ENCODE results near the gene RPS6KA6. TPM values are rescaled to one million over a fixed set of nuclear protein-coding genes. Genes with fewer than 3 reads are reported as not detected.

Gene RPS6KA6
- total and polyA plus RNA-seq, 2 experiments from 2014 or later: 3.6 to 14.0 TPM

DNA sequence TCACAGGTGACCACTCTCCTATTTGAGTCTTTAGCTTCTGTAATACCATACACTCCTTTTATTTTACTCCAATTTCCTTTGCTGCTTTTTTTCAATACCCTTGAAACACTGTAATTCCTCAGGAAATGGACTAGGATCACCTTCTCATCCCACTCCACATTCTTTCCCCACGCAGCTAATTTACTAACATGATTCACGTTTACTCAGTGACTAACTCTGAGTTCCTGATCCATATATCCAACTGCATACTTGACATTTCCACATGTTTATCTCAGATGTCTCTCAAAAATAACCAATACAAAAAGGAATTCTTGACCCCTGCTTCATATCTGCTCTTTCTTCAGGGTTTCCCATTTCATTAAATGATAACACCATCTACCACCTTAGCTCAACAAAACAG is 19.9 kb downstream of the RPS6KA6 start:
- Mint-ChIP-seq H3K4me1 (peaks cover 9% of the 10 kb centered on the region), H3K9me3 (no peaks in the 10 kb centered on the region), H3K36me3 (ENCODE audit: low read depth) (no peaks in the 10 kb centered on the region; the same call in 2 of the 3 replicates), H3K27ac (no peak overlapping the region), H3K27me3 (ENCODE audit: insufficient read depth, low read depth, poor library complexity) (peaks cover 5% of the 10 kb centered on the region), H3K4me3 (no peak overlapping the region)
- Histone ChIP-seq H3K27me3 (ENCODE audit: insufficient read depth) (no peaks in the 10 kb centered on the region), H3K4me2 (no peak overlapping the region), H3F3A (replicated peaks; ENCODE audit: low read depth) (no peaks in the 10 kb centered on the region), H3K9me2 (ENCODE audit: insufficient read depth) (no peaks in the 10 kb centered on the region), H3K36me3 (ENCODE audit: insufficient read depth) (no peaks in the 10 kb centered on the region), H4K20me1 (replicated peaks; ENCODE audit: insufficient read depth) (no peaks in the 10 kb centered on the region; the same call in 1 of the 2 replicates), H3K4me1 (ENCODE audit: insufficient read depth) (no peaks in the 10 kb centered on the region), H2AFZ (no peak overlapping the region), H3K79me2 (replicated peaks; ENCODE audit: insufficient read depth) (peaks cover 12% of the 10 kb centered on the region; the same call in 1 of the 2 replicates), H3K27ac (ENCODE audit: low read depth) (no peak overlapping the region), H3K4me3 (no peak overlapping the region)
- DNase-seq (ENCODE audit: low spot score) (no peak), ATAC-seq (no peak)
- TF ChIP-seq EZH2 (IDR thresholded peaks at IDR 0.05; ENCODE audit: low read depth, unreplicated experiment) (no peak), STAT1 (IDR thresholded peaks at IDR 0.05; ENCODE audit: unreplicated experiment) (no peak), POLR2AphosphoS5 (IDR thresholded peaks at IDR 0.05; ENCODE audit: low read depth) (no peak), ZNF114 (CRISPR knock-in tag; IDR thresholded peaks at IDR 0.05) (no peak), CREB1 (CRISPR knock-in tag; IDR thresholded peaks at IDR 0.05; ENCODE audit: low read depth) (no peak), JUNB (IDR thresholded peaks at IDR 0.05; ENCODE audit: unreplicated experiment) (no peak), NANOG (IDR thresholded peaks at IDR 0.05; ENCODE audit: borderline replicate concordance) (no peak), ZNF331 (CRISPR knock-in tag; IDR thresholded peaks at IDR 0.05; ENCODE audit: low read depth) (no peak), EZH2phosphoT487 (IDR thresholded peaks at IDR 0.05; ENCODE audit: unreplicated experiment) (no peak)
- TF ChIP-seq, protein P1, sequence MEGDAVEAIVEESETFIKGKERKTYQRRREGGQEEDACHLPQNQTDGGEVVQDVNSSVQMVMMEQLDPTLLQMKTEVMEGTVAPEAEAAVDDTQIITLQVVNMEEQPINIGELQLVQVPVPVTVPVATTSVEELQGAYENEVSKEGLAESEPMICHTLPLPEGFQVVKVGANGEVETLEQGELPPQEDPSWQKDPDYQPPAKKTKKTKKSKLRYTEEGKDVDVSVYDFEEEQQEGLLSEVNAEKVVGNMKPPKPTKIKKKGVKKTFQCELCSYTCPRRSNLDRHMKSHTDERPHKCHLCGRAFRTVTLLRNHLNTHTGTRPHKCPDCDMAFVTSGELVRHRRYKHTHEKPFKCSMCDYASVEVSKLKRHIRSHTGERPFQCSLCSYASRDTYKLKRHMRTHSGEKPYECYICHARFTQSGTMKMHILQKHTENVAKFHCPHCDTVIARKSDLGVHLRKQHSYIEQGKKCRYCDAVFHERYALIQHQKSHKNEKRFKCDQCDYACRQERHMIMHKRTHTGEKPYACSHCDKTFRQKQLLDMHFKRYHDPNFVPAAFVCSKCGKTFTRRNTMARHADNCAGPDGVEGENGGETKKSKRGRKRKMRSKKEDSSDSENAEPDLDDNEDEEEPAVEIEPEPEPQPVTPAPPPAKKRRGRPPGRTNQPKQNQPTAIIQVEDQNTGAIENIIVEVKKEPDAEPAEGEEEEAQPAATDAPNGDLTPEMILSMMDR (conservative IDR thresholded peaks at IDR 0.05; ENCODE audit: low read depth in 2 of 2): no peak
- TF ChIP-seq, protein P2, sequence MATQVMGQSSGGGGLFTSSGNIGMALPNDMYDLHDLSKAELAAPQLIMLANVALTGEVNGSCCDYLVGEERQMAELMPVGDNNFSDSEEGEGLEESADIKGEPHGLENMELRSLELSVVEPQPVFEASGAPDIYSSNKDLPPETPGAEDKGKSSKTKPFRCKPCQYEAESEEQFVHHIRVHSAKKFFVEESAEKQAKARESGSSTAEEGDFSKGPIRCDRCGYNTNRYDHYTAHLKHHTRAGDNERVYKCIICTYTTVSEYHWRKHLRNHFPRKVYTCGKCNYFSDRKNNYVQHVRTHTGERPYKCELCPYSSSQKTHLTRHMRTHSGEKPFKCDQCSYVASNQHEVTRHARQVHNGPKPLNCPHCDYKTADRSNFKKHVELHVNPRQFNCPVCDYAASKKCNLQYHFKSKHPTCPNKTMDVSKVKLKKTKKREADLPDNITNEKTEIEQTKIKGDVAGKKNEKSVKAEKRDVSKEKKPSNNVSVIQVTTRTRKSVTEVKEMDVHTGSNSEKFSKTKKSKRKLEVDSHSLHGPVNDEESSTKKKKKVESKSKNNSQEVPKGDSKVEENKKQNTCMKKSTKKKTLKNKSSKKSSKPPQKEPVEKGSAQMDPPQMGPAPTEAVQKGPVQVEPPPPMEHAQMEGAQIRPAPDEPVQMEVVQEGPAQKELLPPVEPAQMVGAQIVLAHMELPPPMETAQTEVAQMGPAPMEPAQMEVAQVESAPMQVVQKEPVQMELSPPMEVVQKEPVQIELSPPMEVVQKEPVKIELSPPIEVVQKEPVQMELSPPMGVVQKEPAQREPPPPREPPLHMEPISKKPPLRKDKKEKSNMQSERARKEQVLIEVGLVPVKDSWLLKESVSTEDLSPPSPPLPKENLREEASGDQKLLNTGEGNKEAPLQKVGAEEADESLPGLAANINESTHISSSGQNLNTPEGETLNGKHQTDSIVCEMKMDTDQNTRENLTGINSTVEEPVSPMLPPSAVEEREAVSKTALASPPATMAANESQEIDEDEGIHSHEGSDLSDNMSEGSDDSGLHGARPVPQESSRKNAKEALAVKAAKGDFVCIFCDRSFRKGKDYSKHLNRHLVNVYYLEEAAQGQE (IDR thresholded peaks at IDR 0.05; ENCODE audit: unreplicated experiment): no peak
- TF ChIP-seq, protein P3, sequence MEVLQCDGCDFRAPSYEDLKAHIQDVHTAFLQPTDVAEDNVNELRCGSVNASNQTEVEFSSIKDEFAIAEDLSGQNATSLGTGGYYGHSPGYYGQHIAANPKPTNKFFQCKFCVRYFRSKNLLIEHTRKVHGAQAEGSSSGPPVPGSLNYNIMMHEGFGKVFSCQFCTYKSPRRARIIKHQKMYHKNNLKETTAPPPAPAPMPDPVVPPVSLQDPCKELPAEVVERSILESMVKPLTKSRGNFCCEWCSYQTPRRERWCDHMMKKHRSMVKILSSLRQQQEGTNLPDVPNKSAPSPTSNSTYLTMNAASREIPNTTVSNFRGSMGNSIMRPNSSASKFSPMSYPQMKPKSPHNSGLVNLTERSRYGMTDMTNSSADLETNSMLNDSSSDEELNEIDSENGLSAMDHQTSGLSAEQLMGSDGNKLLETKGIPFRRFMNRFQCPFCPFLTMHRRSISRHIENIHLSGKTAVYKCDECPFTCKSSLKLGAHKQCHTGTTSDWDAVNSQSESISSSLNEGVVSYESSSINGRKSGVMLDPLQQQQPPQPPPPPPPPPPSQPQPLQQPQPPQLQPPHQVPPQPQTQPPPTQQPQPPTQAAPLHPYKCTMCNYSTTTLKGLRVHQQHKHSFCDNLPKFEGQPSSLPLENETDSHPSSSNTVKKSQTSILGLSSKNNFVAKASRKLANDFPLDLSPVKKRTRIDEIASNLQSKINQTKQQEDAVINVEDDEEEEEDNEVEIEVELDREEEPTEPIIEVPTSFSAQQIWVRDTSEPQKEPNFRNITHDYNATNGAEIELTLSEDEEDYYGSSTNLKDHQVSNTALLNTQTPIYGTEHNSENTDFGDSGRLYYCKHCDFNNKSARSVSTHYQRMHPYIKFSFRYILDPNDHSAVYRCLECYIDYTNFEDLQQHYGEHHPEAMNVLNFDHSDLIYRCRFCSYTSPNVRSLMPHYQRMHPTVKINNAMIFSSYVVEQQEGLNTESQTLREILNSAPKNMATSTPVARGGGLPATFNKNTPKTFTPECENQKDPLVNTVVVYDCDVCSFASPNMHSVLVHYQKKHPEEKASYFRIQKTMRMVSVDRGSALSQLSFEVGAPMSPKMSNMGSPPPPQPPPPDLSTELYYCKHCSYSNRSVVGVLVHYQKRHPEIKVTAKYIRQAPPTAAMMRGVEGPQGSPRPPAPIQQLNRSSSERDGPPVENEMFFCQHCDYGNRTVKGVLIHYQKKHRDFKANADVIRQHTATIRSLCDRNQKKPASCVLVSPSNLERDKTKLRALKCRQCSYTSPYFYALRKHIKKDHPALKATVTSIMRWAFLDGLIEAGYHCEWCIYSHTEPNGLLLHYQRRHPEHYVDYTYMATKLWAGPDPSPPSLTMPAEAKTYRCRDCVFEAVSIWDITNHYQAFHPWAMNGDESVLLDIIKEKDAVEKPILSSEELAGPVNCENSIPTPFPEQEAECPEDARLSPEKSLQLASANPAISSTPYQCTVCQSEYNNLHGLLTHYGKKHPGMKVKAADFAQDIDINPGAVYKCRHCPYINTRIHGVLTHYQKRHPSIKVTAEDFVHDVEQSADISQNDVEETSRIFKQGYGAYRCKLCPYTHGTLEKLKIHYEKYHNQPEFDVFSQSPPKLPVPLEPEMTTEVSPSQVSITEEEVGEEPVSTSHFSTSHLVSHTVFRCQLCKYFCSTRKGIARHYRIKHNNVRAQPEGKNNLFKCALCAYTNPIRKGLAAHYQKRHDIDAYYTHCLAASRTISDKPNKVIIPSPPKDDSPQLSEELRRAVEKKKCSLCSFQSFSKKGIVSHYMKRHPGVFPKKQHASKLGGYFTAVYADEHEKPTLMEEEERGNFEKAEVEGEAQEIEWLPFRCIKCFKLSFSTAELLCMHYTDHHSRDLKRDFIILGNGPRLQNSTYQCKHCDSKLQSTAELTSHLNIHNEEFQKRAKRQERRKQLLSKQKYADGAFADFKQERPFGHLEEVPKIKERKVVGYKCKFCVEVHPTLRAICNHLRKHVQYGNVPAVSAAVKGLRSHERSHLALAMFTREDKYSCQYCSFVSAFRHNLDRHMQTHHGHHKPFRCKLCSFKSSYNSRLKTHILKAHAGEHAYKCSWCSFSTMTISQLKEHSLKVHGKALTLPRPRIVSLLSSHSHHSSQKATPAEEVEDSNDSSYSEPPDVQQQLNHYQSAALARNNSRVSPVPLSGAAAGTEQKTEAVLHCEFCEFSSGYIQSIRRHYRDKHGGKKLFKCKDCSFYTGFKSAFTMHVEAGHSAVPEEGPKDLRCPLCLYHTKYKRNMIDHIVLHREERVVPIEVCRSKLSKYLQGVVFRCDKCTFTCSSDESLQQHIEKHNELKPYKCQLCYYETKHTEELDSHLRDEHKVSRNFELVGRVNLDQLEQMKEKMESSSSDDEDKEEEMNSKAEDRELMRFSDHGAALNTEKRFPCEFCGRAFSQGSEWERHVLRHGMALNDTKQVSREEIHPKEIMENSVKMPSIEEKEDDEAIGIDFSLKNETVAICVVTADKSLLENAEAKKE (CRISPR knock-in tag; IDR thresholded peaks at IDR 0.05): no peak
- TF ChIP-seq, protein P4, sequence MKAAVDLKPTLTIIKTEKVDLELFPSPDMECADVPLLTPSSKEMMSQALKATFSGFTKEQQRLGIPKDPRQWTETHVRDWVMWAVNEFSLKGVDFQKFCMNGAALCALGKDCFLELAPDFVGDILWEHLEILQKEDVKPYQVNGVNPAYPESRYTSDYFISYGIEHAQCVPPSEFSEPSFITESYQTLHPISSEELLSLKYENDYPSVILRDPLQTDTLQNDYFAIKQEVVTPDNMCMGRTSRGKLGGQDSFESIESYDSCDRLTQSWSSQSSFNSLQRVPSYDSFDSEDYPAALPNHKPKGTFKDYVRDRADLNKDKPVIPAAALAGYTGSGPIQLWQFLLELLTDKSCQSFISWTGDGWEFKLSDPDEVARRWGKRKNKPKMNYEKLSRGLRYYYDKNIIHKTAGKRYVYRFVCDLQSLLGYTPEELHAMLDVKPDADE (IDR thresholded peaks at IDR 0.05): no peak
